ENCODE results near the gene DHRS9.

GRCh38 chr2:169069833-169070232 is 470 bp downstream of the DHRS9 start:
- TF ChIP-seq, protein P1, sequence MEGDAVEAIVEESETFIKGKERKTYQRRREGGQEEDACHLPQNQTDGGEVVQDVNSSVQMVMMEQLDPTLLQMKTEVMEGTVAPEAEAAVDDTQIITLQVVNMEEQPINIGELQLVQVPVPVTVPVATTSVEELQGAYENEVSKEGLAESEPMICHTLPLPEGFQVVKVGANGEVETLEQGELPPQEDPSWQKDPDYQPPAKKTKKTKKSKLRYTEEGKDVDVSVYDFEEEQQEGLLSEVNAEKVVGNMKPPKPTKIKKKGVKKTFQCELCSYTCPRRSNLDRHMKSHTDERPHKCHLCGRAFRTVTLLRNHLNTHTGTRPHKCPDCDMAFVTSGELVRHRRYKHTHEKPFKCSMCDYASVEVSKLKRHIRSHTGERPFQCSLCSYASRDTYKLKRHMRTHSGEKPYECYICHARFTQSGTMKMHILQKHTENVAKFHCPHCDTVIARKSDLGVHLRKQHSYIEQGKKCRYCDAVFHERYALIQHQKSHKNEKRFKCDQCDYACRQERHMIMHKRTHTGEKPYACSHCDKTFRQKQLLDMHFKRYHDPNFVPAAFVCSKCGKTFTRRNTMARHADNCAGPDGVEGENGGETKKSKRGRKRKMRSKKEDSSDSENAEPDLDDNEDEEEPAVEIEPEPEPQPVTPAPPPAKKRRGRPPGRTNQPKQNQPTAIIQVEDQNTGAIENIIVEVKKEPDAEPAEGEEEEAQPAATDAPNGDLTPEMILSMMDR (conservative IDR thresholded peaks at IDR 0.05; ENCODE audit: low read depth, low read length), result no peak
- TF ChIP-seq POLR2A (IDR thresholded peaks at IDR 0.05; ENCODE audit: low read depth, low read length) (no peak), RFX5 (IDR thresholded peaks at IDR 0.05; ENCODE audit: low read depth, low read length) (no peak), BHLHE40 (IDR thresholded peaks at IDR 0.05; ENCODE audit: low read depth, low read length) (no peak), RAD21 (IDR thresholded peaks at IDR 0.05; ENCODE audit: low read length) (no peak), FOS (IDR thresholded peaks at IDR 0.05; ENCODE audit: low read depth, low read length) (no peak), MXI1 (IDR thresholded peaks at IDR 0.05; ENCODE audit: borderline replicate concordance, low read depth, low read length) (no peak)
